H1 (cell line): ENCODE measurements around the gene FADS2. TPM values are rescaled to one million over a fixed set of nuclear protein-coding genes. Genes with fewer than 3 reads are reported as not detected.

ENCODE experiments used
- BACH1 ChIP-seq: IDR thresholded peaks from 2 replicates; pipeline ENCODE4 v1.6.1; 2012; ENCODE audit warnings: low read length, improper control_type of control experiment
- CEBPB ChIP-seq: IDR thresholded peaks from 2 replicates; pipeline ENCODE4 v1.6.1; 2012; ENCODE audit warnings: low read depth, low read length
- CHD1 ChIP-seq: IDR thresholded peaks from 2 replicates; pipeline ENCODE4 v1.6.1; 2012; ENCODE audit warnings: low read depth, low read length, improper control_type of control experiment
- CREB1 ChIP-seq: IDR thresholded peaks from 2 replicates; pipeline ENCODE4 v1.6.1; 2012; ENCODE audit warnings: inconsistent platforms
- FOSL1 ChIP-seq: IDR thresholded peaks from 2 replicates; pipeline ENCODE4 v1.6.1; 2011; ENCODE audit warnings: mild to moderate bottlenecking, low read depth, low read length, moderate library complexity; ENCODE audit not compliant: insufficient read depth
- HDAC2 ChIP-seq, 2 experiments: fragments of 300-600 bp in 1 of 2; sonication (generic) in 1 of 2; IDR thresholded peaks; 2 replicates each; pipeline ENCODE4 v1.6.1; 2011 to 2012; ENCODE audit warnings: low read depth in 2 of 2, low read length in 2 of 2, mild to moderate bottlenecking in 2 of 2, moderate library complexity in 2 of 2, borderline replicate concordance in 1 of 2, inconsistent platforms in 1 of 2
- HDAC6 ChIP-seq: IDR thresholded peaks from one replicate; pipeline ENCODE4 v1.7.1; 2012; ENCODE audit warnings: low read depth, mild to moderate bottlenecking, inconsistent platforms, low read length, moderate library complexity
- JUN ChIP-seq: IDR thresholded peaks from 2 replicates; pipeline ENCODE4 v1.6.1; 2011; ENCODE audit warnings: low read depth, mild to moderate bottlenecking, improper control_type of control experiment, low read length
- JUND ChIP-seq: IDR thresholded peaks from 2 replicates; pipeline ENCODE4 v1.6.1; 2011; ENCODE audit warnings: mild to moderate bottlenecking, improper control_type of control experiment, low read length
- KDM1A ChIP-seq: fragments of 200-600, 300-600 bp; sonication (generic); IDR thresholded peaks from 2 replicates; pipeline ENCODE4 v1.7.1; 2016; ENCODE audit warnings: mild to moderate bottlenecking, low read length, borderline replicate concordance
- MAFK ChIP-seq: IDR thresholded peaks from 2 replicates; pipeline ENCODE4 v1.6.1; 2012; ENCODE audit warnings: low read depth, mild to moderate bottlenecking, improper control_type of control experiment, low read length
- NANOG ChIP-seq: IDR thresholded peaks from 2 replicates; pipeline ENCODE4 v1.6.1; 2011; ENCODE audit warnings: low read length, low read depth, mild to moderate bottlenecking, inconsistent platforms; ENCODE audit not compliant: insufficient read depth, poor library complexity, severe bottlenecking
- RBBP5 ChIP-seq: IDR thresholded peaks from 2 replicates; pipeline ENCODE4 v1.7.1; 2012; ENCODE audit warnings: low read depth, mild to moderate bottlenecking, inconsistent platforms, low read length, moderate library complexity, borderline replicate concordance
- SAP30 ChIP-seq: fragments of 300-600 bp; sonication (generic); IDR thresholded peaks from 2 replicates; pipeline ENCODE4 v1.7.1; 2012; ENCODE audit warnings: low read length, moderate library complexity, mild to moderate bottlenecking, inconsistent platforms; ENCODE audit not compliant: insufficient read depth, insufficient replicate concordance
- SIRT6 ChIP-seq: IDR thresholded peaks from one replicate; pipeline ENCODE4 v1.7.1; 2012; ENCODE audit warnings: low read length, inconsistent platforms
- SRF ChIP-seq: IDR thresholded peaks from 2 replicates; pipeline ENCODE4 v1.6.1; 2011; ENCODE audit warnings: mild to moderate bottlenecking, low read depth, low read length, moderate library complexity
- TBP ChIP-seq: IDR thresholded peaks from 2 replicates; pipeline ENCODE4 v1.6.1; 2011; ENCODE audit warnings: low read depth, low read length, improper control_type of control experiment
- TCF12 ChIP-seq: IDR thresholded peaks from 2 replicates; pipeline ENCODE4 v1.6.1; 2011; ENCODE audit warnings: low read depth, mild to moderate bottlenecking, low read length
- TEAD4 ChIP-seq: IDR thresholded peaks from 2 replicates; pipeline ENCODE4 v1.6.1; 2012; ENCODE audit warnings: low read depth, low read length, inconsistent platforms, mixed read lengths
- YY1 ChIP-seq: IDR thresholded peaks from 2 replicates; pipeline ENCODE4 v1.6.1; 2011; ENCODE audit warnings: low read depth, mild to moderate bottlenecking, low read length
- ZNF274 ChIP-seq: IDR thresholded peaks from 2 replicates; pipeline ENCODE4 v1.7.0; 2012; ENCODE audit warnings: low read length, borderline replicate concordance; ENCODE audit errors: extremely low read depth
- polyA plus RNA-seq, 7 experiments: library from polyadenylated mRNA; depleted of rRNA in 3 of 7; stranded (reverse) in 5 of 7; unstranded in 2 of 7; fragments of >200 nt in 5 of 7; fragments of 200-250 nt in 2 of 7; gene quantifications; 1 replicate in 5 of 7; 2 replicates in 1 of 7; 4 replicates in 1 of 7; pipeline versions ENCODE4 v1.2.1 to v1.2.3, GENCODE V29; 2011 to 2013; ENCODE audit warnings: missing spikeins in 2 of 7, mixed read lengths in 2 of 7
- total RNA-seq: library from RNA; stranded (reverse); fragmentation: NEBNext Ultra II Directional; extraction: Animal tissue kit (Norgen Biotek cat#: 25700); gene quantifications from 2 replicates; pipeline ENCODE4 v1.2.1, GENCODE V29; 2021
- TF ChIP-seq, protein P1 (sequence below): IDR thresholded peaks from 2 replicates; pipeline ENCODE4 v1.6.1; 2012; ENCODE audit warnings: low read length, inconsistent platforms
- TF ChIP-seq, protein P2 (sequence below): IDR thresholded peaks from 2 replicates; pipeline ENCODE4 v1.6.1; 2012; ENCODE audit warnings: inconsistent platforms

FADS2 gene
- total and polyA plus RNA-seq, 2 of the 8 experiments (the other 6 are each of a cell fraction or from before 2014, with no cell fraction given) = 499 to 701 TPM

DNA sequence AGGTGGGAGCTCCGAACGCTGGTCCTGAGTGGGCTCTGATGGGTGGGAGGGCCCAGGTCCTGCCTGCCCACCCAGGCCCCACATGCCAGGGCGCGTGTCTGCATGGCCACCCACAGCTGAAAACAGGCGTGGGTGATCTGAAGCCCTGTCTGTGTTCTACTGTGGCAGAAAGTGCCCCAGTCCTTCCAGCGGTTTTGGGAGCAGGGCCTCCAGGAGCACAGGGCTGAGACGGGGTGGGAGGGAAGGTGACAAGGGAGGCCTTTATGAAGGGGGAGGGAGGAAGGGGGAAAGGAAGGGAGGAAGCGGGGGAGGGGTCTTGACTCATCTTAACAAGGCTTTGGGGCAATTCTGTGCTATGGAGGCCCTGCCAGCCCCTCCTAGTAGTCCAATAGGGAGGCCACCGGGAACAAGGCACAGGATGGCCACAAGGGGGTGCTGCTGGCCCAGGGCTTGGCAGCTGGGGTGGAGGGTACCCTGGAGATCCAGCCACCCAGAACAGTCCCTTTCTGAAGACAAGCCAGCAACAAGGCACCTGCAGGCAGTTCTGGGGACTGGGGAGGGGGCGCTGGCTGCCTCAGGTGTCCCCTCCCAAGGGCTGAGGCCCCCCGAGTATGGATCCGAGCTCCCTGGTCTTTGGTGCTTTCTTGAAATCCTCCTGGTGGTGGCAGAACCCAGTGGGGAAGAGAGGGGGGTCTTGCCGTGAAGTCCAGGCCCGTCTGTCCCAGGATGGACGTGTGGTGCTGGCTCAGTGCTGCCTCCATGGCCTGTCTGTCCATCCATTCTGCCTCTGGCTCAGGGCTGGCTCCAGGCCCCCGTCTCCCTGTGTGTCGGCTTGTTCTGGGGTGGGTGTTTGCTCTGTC, 69.5 kb downstream of the FADS2 start (continued):
- TF ChIP-seq, protein P1, sequence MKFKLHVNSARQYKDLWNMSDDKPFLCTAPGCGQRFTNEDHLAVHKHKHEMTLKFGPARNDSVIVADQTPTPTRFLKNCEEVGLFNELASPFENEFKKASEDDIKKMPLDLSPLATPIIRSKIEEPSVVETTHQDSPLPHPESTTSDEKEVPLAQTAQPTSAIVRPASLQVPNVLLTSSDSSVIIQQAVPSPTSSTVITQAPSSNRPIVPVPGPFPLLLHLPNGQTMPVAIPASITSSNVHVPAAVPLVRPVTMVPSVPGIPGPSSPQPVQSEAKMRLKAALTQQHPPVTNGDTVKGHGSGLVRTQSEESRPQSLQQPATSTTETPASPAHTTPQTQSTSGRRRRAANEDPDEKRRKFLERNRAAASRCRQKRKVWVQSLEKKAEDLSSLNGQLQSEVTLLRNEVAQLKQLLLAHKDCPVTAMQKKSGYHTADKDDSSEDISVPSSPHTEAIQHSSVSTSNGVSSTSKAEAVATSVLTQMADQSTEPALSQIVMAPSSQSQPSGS = no peak
- TF ChIP-seq JUN = no peak
- peak; percentile 35; the same call in 1 of the 2 replicates for TF ChIP-seq BACH1
- no peak for TF ChIP-seq TBP
- TF ChIP-seq SAP30 = no peak
- TF ChIP-seq HDAC6 = no peak
- no peak for TF ChIP-seq KDM1A
- TF ChIP-seq HDAC2 (IDR thresholded peaks at IDR 0.05; ENCODE audit: borderline replicate concordance in 1 of 2, low read depth in 2 of 2, low read length in 2 of 2) = no peak
- peak; percentile 60; the same call in 1 of the 2 replicates for TF ChIP-seq YY1
- TF ChIP-seq TEAD4 = no peak
- peak; percentile 34; the same call in 1 of the 2 replicates for TF ChIP-seq JUND
- no peak for TF ChIP-seq SIRT6
- no peak for TF ChIP-seq SRF
- no peak for TF ChIP-seq CEBPB
- no peak for TF ChIP-seq MAFK
- no peak for TF ChIP-seq FOSL1
- TF ChIP-seq TCF12 = no peak
- no peak for TF ChIP-seq CREB1
- no peak for TF ChIP-seq RBBP5
- TF ChIP-seq NANOG = no peak
- TF ChIP-seq, protein P2, sequence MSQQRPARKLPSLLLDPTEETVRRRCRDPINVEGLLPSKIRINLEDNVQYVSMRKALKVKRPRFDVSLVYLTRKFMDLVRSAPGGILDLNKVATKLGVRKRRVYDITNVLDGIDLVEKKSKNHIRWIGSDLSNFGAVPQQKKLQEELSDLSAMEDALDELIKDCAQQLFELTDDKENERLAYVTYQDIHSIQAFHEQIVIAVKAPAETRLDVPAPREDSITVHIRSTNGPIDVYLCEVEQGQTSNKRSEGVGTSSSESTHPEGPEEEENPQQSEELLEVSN = no peak
- TF ChIP-seq CHD1 = no peak
- no peak for TF ChIP-seq ZNF274
